Prostate gland (tissue), 2 donors: ENCODE results near the gene EXOSC7. TPM values are rescaled to one million over a fixed set of nuclear protein-coding genes. Genes with fewer than 3 reads are reported as not detected.
A peak's percentile ranks its signal among the peaks of the same experiment; 100 is the strongest.

Experiments
- DNase-seq: peaks from one replicate; pipeline ENCODE4 v3.0.0-alpha.2; 2019; ENCODE audit warnings: low spot score
- H3K27ac ChIP-seq, 2 donors: fragments of 200-600 bp; sonication (generic); 2 replicates each; pipeline ENCODE4 v1.5.1; 2017 to 2019
- H3K27me3 ChIP-seq: fragments of 200-600 bp; sonication (generic); replicated peaks from 2 replicates; pipeline ENCODE4 v1.5.1; 2019; ENCODE audit not compliant: insufficient read depth
- H3K36me3 ChIP-seq, 2 donors: fragments of 200-600 bp; sonication (generic); 1 replicate in 1 of 2; 2 replicates in 1 of 2; pipeline versions ENCODE4 v1.5.1 to v1.8.1; 2017 to 2019
- H3K4me1 ChIP-seq: fragments of 200-600 bp; sonication (generic); replicated peaks from 2 replicates; pipeline ENCODE4 v1.5.1; 2019
- H3K4me3 ChIP-seq, 2 donors: fragments of 200-600 bp; sonication (generic); 2 replicates each; pipeline ENCODE4 v1.5.1; 2017 to 2019
- H3K9me3 ChIP-seq: fragments of 200-600 bp; sonication (generic); 2 replicates; pipeline ENCODE4 v1.5.1; 2017
- CTCF ChIP-seq, 4 experiments: fragments of 200-600 bp in 2 of 4; fragments of 450-650 bp in 2 of 4; sonication (generic) in 2 of 4; IDR thresholded peaks; 1 replicate in 3 of 4; 2 replicates in 1 of 4; pipeline ENCODE4 v1.5.1; 2016 to 2019; ENCODE audit warnings: antibody characterized with exemption in 4 of 4, mild to moderate bottlenecking in 2 of 4, moderate library complexity in 2 of 4
- POLR2A ChIP-seq: fragments of 450-650 bp; IDR thresholded peaks from one replicate; pipeline ENCODE4 v1.6.1; 2016; ENCODE audit warnings: antibody characterized with exemption, mild to moderate bottlenecking
- POLR2AphosphoS5 ChIP-seq: sonication (generic); formaldehyde crosslinking; IDR thresholded peaks from one replicate; pipeline ENCODE4 v1.6.1; 2017; ENCODE audit warnings: antibody characterized with exemption
- whole genome bisulfite sequencing: methylation state at CpG from one replicate; pipeline ENCODE4 v1.1.5; 2018; 5-methylcytosine and 5-hydroxymethylcytosine counted together
- intact Hi-C: fragments of 100-400 bp; cut with DNase I; formaldehyde crosslinking; loops from one replicate; pipeline ENCODE4 v1.14.2; 2022
- total RNA-seq, 2 donors: library from RNA; depleted of rRNA; stranded (reverse); fragments of >200 nt; gene quantifications; one replicate each; pipeline ENCODE4 v1.1.0, GENCODE V29; 2016

EXOSC7 gene
- total RNA-seq, 2 donors from 2014 or later: 55.2 to 56.2 TPM

- intact Hi-C loops: no loop called here
- whole genome bisulfite sequencing: 53% methylated on average over 3 of the region's 3 CpGs
- no peak overlapping the region for H3K27ac ChIP-seq
Observed at GRCh38 chr3:44970926-44971490, 5.0 kb upstream of the EXOSC7 start.

GRCh38 chr3:44974416-44974815, 1.6 kb upstream of the EXOSC7 start:
- DNase-seq: no peak
- peaks cover 6% of the 10 kb centered on the region for H3K4me1 ChIP-seq
- H3K27ac ChIP-seq: no peak overlapping the region
- H3K36me3 ChIP-seq: no peaks in the 10 kb centered on the region
- H3K9me3 ChIP-seq: no peaks in the 10 kb centered on the region
- no peaks in the 10 kb centered on the region for H3K27me3 ChIP-seq
- TF ChIP-seq POLR2AphosphoS5: no peak
- no peak for TF ChIP-seq POLR2A
- TF ChIP-seq CTCF (IDR thresholded peaks at IDR 0.05): no peak
- intact Hi-C loops: no loop called here
- peak overlapping the region in 1 of 2 donors; percentile 98 for H3K4me3 ChIP-seq
- WGBS: 77% methylated on average over 4 of the region's 4 CpGs

More at GRCh38 chr3:44970926-44971490, 5.0 kb upstream of the EXOSC7 start:
- Histone ChIP-seq H3K4me3 (no peak overlapping the region), H3K27me3 (no peaks in the 10 kb centered on the region), H3K36me3 (no peaks in the 10 kb centered on the region), H3K4me1 (peaks cover 3% of the 10 kb centered on the region), H3K9me3 (no peaks in the 10 kb centered on the region)
- no peak for TF ChIP-seq POLR2A
- no peak for TF ChIP-seq POLR2AphosphoS5
- DNase-seq: no peak

- intact Hi-C loops: no loop called here
- TF ChIP-seq CTCF (IDR thresholded peaks at IDR 0.05): no peak
- TF ChIP-seq POLR2A: no peak
- no peak for TF ChIP-seq POLR2AphosphoS5
- Histone ChIP-seq H3K9me3 (no peaks in the 10 kb centered on the region), H3K27me3 (no peaks in the 10 kb centered on the region), H3K36me3 (no peaks in the 10 kb centered on the region), H3K4me3 (no peak overlapping the region), H3K27ac (no peak overlapping the region), H3K4me1 (peaks cover 3% of the 10 kb centered on the region)
- WGBS: 92% methylated on average over 1 of the region's 1 CpG
- DNase-seq: no peak
Observed at GRCh38 chr3:44981220-44981619, 5.2 kb downstream of the EXOSC7 start.

GRCh38 chr3:44981751-44982150, 5.7 kb downstream of the EXOSC7 start:
- Histone ChIP-seq H3K4me1 (peaks cover 3% of the 10 kb centered on the region), H3K4me3 (no peak overlapping the region), H3K27ac (no peak overlapping the region), H3K27me3 (no peaks in the 10 kb centered on the region), H3K9me3 (no peaks in the 10 kb centered on the region), H3K36me3 (no peaks in the 10 kb centered on the region)
- 70% methylated on average over 4 of the region's 4 CpGs for WGBS
- DNase-seq: no peak
- no peak for TF ChIP-seq POLR2AphosphoS5
- no peak for TF ChIP-seq POLR2A
- no peak for TF ChIP-seq CTCF (IDR thresholded peaks at IDR 0.05)
- intact Hi-C loops: no loop called here

GRCh38 chr3:44982817-44983216, 6.8 kb downstream of the EXOSC7 start:
- H3K4me3 ChIP-seq: no peak overlapping the region
- H3K9me3 ChIP-seq: no peaks in the 10 kb centered on the region
- DNase-seq: no peak
- TF ChIP-seq CTCF (IDR thresholded peaks at IDR 0.05): no peak
- no peak for TF ChIP-seq POLR2A
- no peak for TF ChIP-seq POLR2AphosphoS5
- no peaks in the 10 kb centered on the region for H3K4me1 ChIP-seq
- 64% methylated on average over 3 of the region's 3 CpGs for WGBS
- no peaks in the 10 kb centered on the region for H3K27me3 ChIP-seq
- intact Hi-C loops: no loop called here
- H3K36me3 ChIP-seq: no peaks in the 10 kb centered on the region
- H3K27ac ChIP-seq: peak overlapping the region; percentile 47 to 52
